Frontal cortex (tissue), 4 donors: ENCODE data around the gene MFN2. TPM values are rescaled to one million over a fixed set of nuclear protein-coding genes. Genes with fewer than 3 reads are reported as not detected.
"Not testable (repeated sequence)": the region's sequence is repeated elsewhere in the genome, so short reads cannot be mapped to it uniquely, and the experiment has no call there.

Source experiments
- DNase-seq, 2 donors: peaks; one replicate each; pipeline ENCODE4 v3.0.0; 2012; ENCODE audit warnings: low spot score in 2 of 2
- FAIRE-seq: peaks from 2 replicates; lab custom pipeline; 2012; peaks lifted over from hg19 to GRCh38; lab: Jason Lieb, UNC
- total RNA-seq: library from RNA; depleted of rRNA; stranded (reverse); fragments of >200 nt; gene quantifications from one replicate; pipeline ENCODE4 v1.2.3, GENCODE V29; 2014
- donor health status: control.
- donor health status: control.
- donor health status: control.

Gene MFN2
- total RNA-seq, 1 donor from 2014 or later: 42.0 TPM

- DNase-seq (peak in 1 of 2 donors; percentile 19), FAIRE-seq (no peak)
These were observed 34.1 kb downstream of the MFN2 start for GRCh38 chr1:12014141-12014991.

GRCh38 chr1:12015001-12015491, 34.8 kb downstream of the MFN2 start:
- DNase-seq: no peak
- FAIRE-seq: no peak

- DNase-seq (no peak), FAIRE-seq (no peak)
These were observed 35.3 kb downstream of the MFN2 start for GRCh38 chr1:12015499-12015898.

GRCh38 chr1:12016182-12016581, 35.9 kb downstream of the MFN2 start:
- DNase-seq (no peak), FAIRE-seq (no peak)

GRCh38 chr1:12019858-12020509, 39.7 kb downstream of the MFN2 start:
- DNase-seq: no peak
- no peak for FAIRE-seq

GRCh38 chr1:12021616-12022015, 41.4 kb downstream of the MFN2 start:
- DNase-seq (no peak), FAIRE-seq (no peak)

GRCh38 chr1:12022036-12022435, 41.8 kb downstream of the MFN2 start:
- FAIRE-seq (no peak), DNase-seq (no peak)

- FAIRE-seq (no peak), DNase-seq (no peak)
These were observed 46.3 kb downstream of the MFN2 start for GRCh38 chr1:12026586-12026985.

- FAIRE-seq (no peak), DNase-seq (no peak)
These were observed 48.0 kb downstream of the MFN2 start for GRCh38 chr1:12028248-12028647.

- DNase-seq (no peak), FAIRE-seq (no peak)
These were observed 48.8 kb downstream of the MFN2 start for GRCh38 chr1:12028957-12029511.

GRCh38 chr1:12029720-12030339, 49.6 kb downstream of the MFN2 start:
- no peak for FAIRE-seq

GRCh38 chr1:12031039-12031980, 51.1 kb downstream of the MFN2 start:
- no peak for DNase-seq
- no peak for FAIRE-seq

More at GRCh38 chr1:12029720-12030339, 49.6 kb downstream of the MFN2 start:
- DNase-seq: no peak

GRCh38 chr1:12032161-12032621, 51.9 kb downstream of the MFN2 start:
- no peak for FAIRE-seq
- no peak for DNase-seq

GRCh38 chr1:12033441-12033840, 53.2 kb downstream of the MFN2 start:
- DNase-seq, FAIRE-seq: not testable (repeated sequence)

- no peak for FAIRE-seq
These were observed 54.1 kb downstream of the MFN2 start for GRCh38 chr1:12034381-12034801.

GRCh38 chr1:12035312-12035711, 55.1 kb downstream of the MFN2 start:
- DNase-seq (no peak), FAIRE-seq (no peak)

More at GRCh38 chr1:12034381-12034801, 54.1 kb downstream of the MFN2 start:
- DNase-seq: no peak

- FAIRE-seq (no peak), DNase-seq (no peak)
These were observed 57.5 kb downstream of the MFN2 start for GRCh38 chr1:12037486-12038355.
